Activated CD4-positive, alpha-beta T cell treated with anti-CD3 and anti-CD28 coated beads for 36 hours (primary cell): ENCODE measurements around the gene JAK1. TPM values are rescaled to one million over a fixed set of nuclear protein-coding genes. Genes with fewer than 3 reads are reported as not detected.

Source experiments
- ATAC-seq: fragments of 200-7000 bp; cut with Tn5 transposase; one replicate; pipeline ENCODE4 v1.10.0; 2021; ENCODE audit warnings: mild to moderate bottlenecking, moderate library complexity
- CTCF ChIA-PET: fragments of 350-600 bp; sonication (Branson Sonifier 250); formaldehyde crosslinking; loops from one replicate; lab custom pipeline; 2021; ENCODE audit warnings: antibody characterized with exemption; lab: Charles Lee
- POLR2A ChIA-PET: fragments of 350-600 bp; sonication (Branson Sonifier 250); formaldehyde crosslinking; loops from one replicate; lab custom pipeline; 2021; ENCODE audit warnings: antibody characterized with exemption, inconsistent platforms; lab: Charles Lee
- DNase-seq: peaks from one replicate; pipeline ENCODE4 v3.0.0-alpha.2; 2020
- H3K27ac Mint-ChIP-seq: one replicate; pipeline ENCODE4 v1.8.0; 2021; ENCODE audit warnings: mixed read lengths
- H3K27me3 Mint-ChIP-seq: one replicate; pipeline ENCODE4 v1.8.0; 2021; ENCODE audit warnings: mixed read lengths
- H3K36me3 Mint-ChIP-seq: one replicate; pipeline ENCODE4 v1.8.0; 2021; ENCODE audit warnings: low read depth, mixed read lengths
- H3K4me1 Mint-ChIP-seq: one replicate; pipeline ENCODE4 v1.8.0; 2021; ENCODE audit warnings: mixed read lengths
- H3K4me3 Mint-ChIP-seq: one replicate; pipeline ENCODE4 v1.8.0; 2021; ENCODE audit warnings: mild to moderate bottlenecking, moderate library complexity, mixed read lengths
- H3K9me3 Mint-ChIP-seq: one replicate; pipeline ENCODE4 v1.8.0; 2021; ENCODE audit warnings: low read depth, mixed read lengths
- intact Hi-C, 2 experiments: fragments of 100-400 bp; cut with DNase I in 1 of 2; cut with micrococcal nuclease in 1 of 2; formaldehyde crosslinking; loops; one replicate each; pipeline versions ENCODE4 v1.14.2 to v1.15.1; 2022 to 2024; cut with DNase I, micrococcal nuclease
- total RNA-seq, 2 experiments: library from RNA; stranded (reverse); gene quantifications; one replicate each; pipeline ENCODE4 v1.2.3, GENCODE V29; 2021

The JAK1 gene
- total RNA-seq, 2 experiments from 2014 or later, result 100 to 114 TPM

DNA sequence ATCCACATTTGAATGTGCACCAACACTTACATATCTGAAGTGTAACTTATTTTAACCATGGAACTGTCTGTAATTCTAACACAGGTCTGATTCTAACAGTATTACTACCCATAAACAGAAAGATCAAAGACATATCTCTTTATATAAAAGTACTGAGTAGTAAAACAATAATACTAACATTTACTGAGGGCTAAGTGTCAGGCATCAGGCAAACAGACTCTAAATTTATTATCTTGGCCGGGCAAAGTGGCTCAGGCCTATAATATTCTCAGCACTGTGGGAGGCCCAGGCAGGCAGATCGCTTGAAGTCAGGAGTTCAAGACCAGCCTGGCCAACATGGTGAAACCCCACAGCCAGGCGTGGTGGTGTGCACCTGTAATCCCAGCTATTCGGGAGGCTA, 85.9 kb downstream of the JAK1 start:
- Mint-ChIP-seq H3K27me3 (no peaks in the 10 kb centered on the region), H3K27ac (no peak overlapping the region), H3K9me3 (no peaks in the 10 kb centered on the region), H3K4me3 (no peak overlapping the region), H3K4me1 (peaks cover 71% of the 10 kb centered on the region), H3K36me3 (peaks cover 72% of the 10 kb centered on the region)
- intact Hi-C loops, result no loop called here
- DNase-seq (no peak), ATAC-seq (no peak)
- POLR2A ChIA-PET, result no interaction called here
- CTCF ChIA-PET, result interaction anchor here (1.2 to 1.4 kb wide), 2 partner anchors 13 to 19 kb away, joined by 3 to 4 read pairs; no protein-coding TSS in a partner anchor

DNA sequence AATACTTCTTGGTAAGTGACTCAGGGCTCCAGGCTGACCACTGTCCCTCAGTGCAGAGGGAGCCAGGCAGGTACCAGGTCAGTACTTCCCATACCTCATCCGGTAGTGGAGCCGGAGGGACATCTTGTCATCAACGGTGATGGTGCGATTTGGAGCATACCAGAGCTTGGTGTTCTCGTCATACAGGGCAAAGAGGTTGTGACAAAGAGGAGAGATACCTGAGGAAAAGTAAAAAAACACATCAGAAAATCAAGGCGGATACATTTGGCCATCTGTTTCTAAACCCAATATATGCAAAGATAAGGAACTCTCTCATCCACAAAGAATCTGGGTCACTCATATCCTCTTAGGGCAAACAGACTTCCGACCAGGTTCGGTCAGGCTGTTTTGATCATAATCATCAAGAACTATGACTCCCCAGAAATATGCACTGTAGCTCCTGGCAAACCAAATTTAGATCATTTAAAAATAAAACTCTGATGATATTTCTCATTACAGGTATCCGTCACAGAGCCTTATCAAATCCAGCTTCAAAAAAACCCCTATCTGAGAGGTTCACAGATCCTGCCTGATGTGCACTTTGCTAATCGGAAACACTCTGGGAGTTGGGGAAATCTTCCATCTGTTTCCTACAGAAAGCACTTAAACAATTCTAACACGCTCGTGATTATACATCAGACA, 87.3 kb downstream of the JAK1 start:
- Mint-ChIP-seq H3K4me1 (peaks cover 71% of the 10 kb centered on the region), H3K27me3 (no peaks in the 10 kb centered on the region), H3K9me3 (no peaks in the 10 kb centered on the region), H3K4me3 (no peak overlapping the region), H3K36me3 (peaks cover 67% of the 10 kb centered on the region), H3K27ac (no peak overlapping the region)
- ChIA-PET POLR2A (no interaction called here), CTCF (no interaction called here)
- ATAC-seq (no peak), DNase-seq (no peak)
- intact Hi-C loops, result loop anchor here in 1 of 2 experiments (5.0 kb wide), 1 partner anchor 83 kb away; no protein-coding TSS in a partner anchor

- ChIA-PET CTCF (interaction anchor here (0.6 to 2.0 kb wide), 10 partner anchors 15 to 197 kb away, joined by 3 to 7 read pairs (median 4); no protein-coding TSS in a partner anchor), POLR2A (interaction anchor here (0.6 to 1.6 kb wide), 3 partner anchors 16 to 83 kb away, joined by 3 to 4 read pairs (median 3); no protein-coding TSS in a partner anchor)
- no peaks in the 10 kb centered on the region for H3K9me3 Mint-ChIP-seq
- DNase-seq (no peak), ATAC-seq (no peak)
- peaks cover 67% of the 10 kb centered on the region for H3K4me1 Mint-ChIP-seq
- H3K4me3 Mint-ChIP-seq, result no peak overlapping the region
- intact Hi-C loops, result loop anchor here in 1 of 2 experiments (5.0 kb wide), 1 partner anchor 84 kb away; no protein-coding TSS in a partner anchor
- H3K27me3 Mint-ChIP-seq, result no peaks in the 10 kb centered on the region
- H3K27ac Mint-ChIP-seq, result no peak overlapping the region
- peaks cover 64% of the 10 kb centered on the region for H3K36me3 Mint-ChIP-seq
Measured at GRCh38 chr1:64878090-64878489, 88.3 kb downstream of the JAK1 start.

GRCh38 chr1:64877598-64877997, 88.8 kb downstream of the JAK1 start:
- POLR2A ChIA-PET, result interaction anchor here (0.6 to 1.6 kb wide), 4 partner anchors 17 to 84 kb away, joined by 3 to 4 read pairs (median 3); no protein-coding TSS in a partner anchor
- Mint-ChIP-seq H3K27me3 (no peaks in the 10 kb centered on the region), H3K36me3 (peaks cover 63% of the 10 kb centered on the region), H3K27ac (peak overlapping the region; percentile 43), H3K4me3 (no peak overlapping the region), H3K9me3 (no peaks in the 10 kb centered on the region), H3K4me1 (peaks cover 62% of the 10 kb centered on the region)
- CTCF ChIA-PET, result interaction anchor here (0.6 to 2.0 kb wide), 14 partner anchors 15 to 198 kb away, joined by 3 to 7 read pairs (median 4); no protein-coding TSS in a partner anchor
- ATAC-seq, result peak; percentile 11
- intact Hi-C loops, result loop anchor here (1.0 to 5.0 kb wide), 5 partner anchors 45 to 125 kb away; partner anchors contain the start of gene JAK1 (in 1 of the 2)
- no peak for DNase-seq

DNA sequence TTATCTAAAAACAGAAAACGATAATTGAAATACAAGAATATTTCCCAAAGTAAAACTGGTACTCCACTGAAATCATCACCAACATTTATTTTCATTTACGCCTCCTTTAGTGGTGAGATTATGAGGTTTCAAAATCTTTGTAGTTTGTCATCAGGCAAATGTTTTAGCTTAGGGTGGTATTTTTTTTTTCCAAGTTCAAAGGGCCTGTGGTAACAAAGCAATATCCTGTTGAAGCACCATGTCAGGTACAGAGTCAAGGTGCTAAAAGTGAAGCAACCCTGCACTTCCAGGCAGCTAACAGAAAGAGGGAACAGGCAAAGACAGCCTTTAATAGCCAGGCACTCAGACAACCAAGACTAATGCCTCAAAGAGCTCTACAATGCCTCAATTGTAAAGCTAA, 89.2 kb downstream of the JAK1 start:
- Mint-ChIP-seq H3K36me3 (peaks cover 66% of the 10 kb centered on the region), H3K27ac (peak overlapping the region; percentile 35), H3K4me1 (peaks cover 60% of the 10 kb centered on the region), H3K9me3 (no peaks in the 10 kb centered on the region), H3K27me3 (no peaks in the 10 kb centered on the region), H3K4me3 (peak overlapping the region; percentile 4)
- ATAC-seq (peak; percentile 88), DNase-seq (peak; percentile 43)
- ChIA-PET CTCF (interaction anchor here (0.8 to 2.0 kb wide), 13 partner anchors 16 to 198 kb away, joined by 3 to 7 read pairs (median 4); no protein-coding TSS in a partner anchor), POLR2A (interaction anchor here (0.6 to 1.6 kb wide), 3 partner anchors 17 to 75 kb away, joined by 3 read pairs; no protein-coding TSS in a partner anchor)
- intact Hi-C loops, result loop anchor here (1.0 to 5.0 kb wide), 5 partner anchors 46 to 126 kb away; partner anchors contain the start of gene JAK1 (in 1 of the 2)

DNA sequence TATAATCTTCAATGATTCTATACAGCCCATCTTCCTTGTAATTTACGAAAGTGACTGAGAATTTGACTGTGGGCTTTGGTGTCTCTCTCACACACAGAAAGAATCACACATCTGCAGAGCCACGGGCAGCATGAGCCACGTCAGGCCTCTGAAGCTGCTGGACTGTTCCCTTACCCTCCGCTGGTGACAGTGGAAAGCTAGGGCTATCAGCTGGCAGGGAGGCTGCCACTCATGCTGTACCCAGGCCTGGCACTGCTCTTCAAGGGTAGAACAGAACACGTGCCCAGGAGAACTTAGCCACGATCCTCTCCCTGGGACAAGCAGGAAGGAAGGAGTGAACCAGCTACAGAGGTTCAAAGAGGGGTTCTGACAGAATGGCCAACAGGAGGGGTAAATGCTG, 90.7 kb downstream of the JAK1 start:
- CTCF ChIA-PET, result interaction anchor here (0.5 kb wide), 1 partner anchor 42 kb away, joined by 3 read pairs; no protein-coding TSS in a partner anchor
- Mint-ChIP-seq H3K4me1 (peaks cover 50% of the 10 kb centered on the region), H3K4me3 (no peak overlapping the region), H3K9me3 (no peaks in the 10 kb centered on the region), H3K36me3 (peaks cover 71% of the 10 kb centered on the region), H3K27ac (no peak overlapping the region), H3K27me3 (no peaks in the 10 kb centered on the region)
- ATAC-seq, result no peak
- DNase-seq, result no peak
- intact Hi-C loops, result loop anchor here (2.0 to 5.0 kb wide), 3 partner anchors 47 to 127 kb away; no protein-coding TSS in a partner anchor
- POLR2A ChIA-PET, result no interaction called here

DNA sequence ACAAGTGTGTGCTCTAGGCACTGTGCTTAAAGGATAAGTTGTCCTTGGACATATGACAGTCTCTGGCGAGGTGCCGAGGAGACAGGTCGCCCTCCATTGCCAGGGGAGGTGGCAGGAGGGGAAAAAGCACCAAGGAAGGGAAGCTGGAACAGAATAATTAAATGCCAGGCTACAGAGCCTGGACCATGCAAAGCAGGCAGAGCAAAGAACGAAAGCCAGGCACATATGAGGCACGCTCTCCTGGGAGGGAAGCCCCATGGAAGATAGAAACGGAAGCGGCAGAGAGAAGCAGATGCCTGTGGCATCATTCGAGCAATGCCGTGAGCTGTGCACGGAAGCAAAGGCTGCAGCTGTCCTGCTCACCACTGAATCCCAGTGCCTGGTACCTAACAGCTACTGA, 91.2 kb downstream of the JAK1 start:
- POLR2A ChIA-PET, result no interaction called here
- peak overlapping the region; percentile 12 for H3K27ac Mint-ChIP-seq

GRCh38 chr1:64874666-64875065, 91.7 kb downstream of the JAK1 start:
- Mint-ChIP-seq H3K27ac (no peak overlapping the region), H3K9me3 (no peaks in the 10 kb centered on the region), H3K36me3 (peaks cover 68% of the 10 kb centered on the region), H3K27me3 (no peaks in the 10 kb centered on the region), H3K4me3 (no peak overlapping the region), H3K4me1 (peaks cover 49% of the 10 kb centered on the region)
- ChIA-PET CTCF (interaction anchor here (0.8 kb wide), 1 partner anchor 271 kb away, joined by 3 read pairs; no protein-coding TSS in a partner anchor), POLR2A (no interaction called here)
- ATAC-seq (no peak), DNase-seq (no peak)
- intact Hi-C loops, result loop anchor here in 1 of 2 experiments (5.0 kb wide), 2 partner anchors 88 to 168 kb away; no protein-coding TSS in a partner anchor

More for the DNA sequence above, 91.2 kb downstream of the JAK1 start:
- Mint-ChIP-seq H3K27me3 (no peaks in the 10 kb centered on the region), H3K4me3 (no peak overlapping the region), H3K9me3 (no peaks in the 10 kb centered on the region), H3K36me3 (peaks cover 67% of the 10 kb centered on the region), H3K4me1 (peaks cover 50% of the 10 kb centered on the region)
- CTCF ChIA-PET, result interaction anchor here (0.5 to 0.8 kb wide), 2 partner anchors 41 to 272 kb away, joined by 3 read pairs; no protein-coding TSS in a partner anchor
- intact Hi-C loops, result loop anchor here in 1 of 2 experiments (5.0 kb wide), 1 partner anchor 87 kb away; no protein-coding TSS in a partner anchor
- ATAC-seq (no peak), DNase-seq (no peak)

DNA sequence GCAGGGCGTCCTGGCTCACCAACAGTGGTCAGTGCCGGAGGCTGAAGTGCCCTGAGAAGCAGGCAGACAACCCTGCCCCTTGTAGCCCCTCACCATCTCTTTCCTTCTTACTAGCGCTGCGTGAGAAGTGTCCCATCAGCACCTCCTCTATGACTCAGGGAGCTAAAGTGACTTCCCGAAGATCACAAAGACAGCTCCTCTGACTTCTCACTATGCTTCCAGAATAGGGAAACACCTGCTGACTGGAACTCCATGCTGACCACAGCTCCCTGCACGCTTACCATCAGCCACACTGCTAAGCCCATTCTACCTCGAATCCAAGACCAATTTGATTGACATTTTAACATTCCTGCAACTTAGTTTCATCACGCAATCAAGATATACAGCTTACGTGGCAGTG, 92.8 kb downstream of the JAK1 start:
- no peaks in the 10 kb centered on the region for H3K9me3 Mint-ChIP-seq
- peaks cover 67% of the 10 kb centered on the region for H3K36me3 Mint-ChIP-seq
- CTCF ChIA-PET, result no interaction called here
- DNase-seq, result no peak
- no peaks in the 10 kb centered on the region for H3K27me3 Mint-ChIP-seq
- intact Hi-C loops, result loop anchor here in 1 of 2 experiments (5.0 kb wide), 1 partner anchor 169 kb away; no protein-coding TSS in a partner anchor
- POLR2A ChIA-PET, result no interaction called here
- H3K4me3 Mint-ChIP-seq, result no peak overlapping the region
- H3K4me1 Mint-ChIP-seq, result peaks cover 40% of the 10 kb centered on the region
- H3K27ac Mint-ChIP-seq, result no peak overlapping the region
- no peak for ATAC-seq

GRCh38 chr1:64872067-64872466, 94.3 kb downstream of the JAK1 start:
- H3K27ac Mint-ChIP-seq, result no peak overlapping the region
- ChIA-PET CTCF (no interaction called here), POLR2A (no interaction called here)
- intact Hi-C loops, result loop anchor here in 1 of 2 experiments (5.0 kb wide), 1 partner anchor 170 kb away; no protein-coding TSS in a partner anchor
- no peak overlapping the region for H3K4me3 Mint-ChIP-seq
- ATAC-seq (no peak), DNase-seq (no peak)
- H3K36me3 Mint-ChIP-seq, result peaks cover 55% of the 10 kb centered on the region
- no peaks in the 10 kb centered on the region for H3K9me3 Mint-ChIP-seq
- H3K4me1 Mint-ChIP-seq, result peaks cover 26% of the 10 kb centered on the region
- H3K27me3 Mint-ChIP-seq, result no peaks in the 10 kb centered on the region

DNA sequence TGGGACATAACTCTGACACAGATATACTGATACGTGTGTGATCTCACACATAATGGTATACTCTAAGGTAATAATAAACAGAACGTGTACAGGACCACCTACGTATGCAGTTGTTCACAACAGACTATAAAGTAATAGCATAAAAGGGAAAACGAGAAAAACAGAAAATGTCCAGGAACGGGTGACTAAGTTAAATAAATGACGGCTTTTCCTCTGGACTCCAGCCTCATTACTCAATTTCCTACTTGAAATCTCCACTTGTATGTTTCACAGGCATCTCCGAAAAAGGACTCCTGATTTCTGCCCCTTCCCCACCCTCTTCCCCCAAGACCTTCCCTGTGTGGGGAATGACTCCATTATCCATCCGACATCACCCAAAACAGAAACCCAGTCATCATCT, 95.1 kb downstream of the JAK1 start:
- ChIA-PET CTCF (no interaction called here), POLR2A (no interaction called here)
- H3K4me3 Mint-ChIP-seq, result no peak overlapping the region
- no peak for ATAC-seq
- H3K27ac Mint-ChIP-seq, result peak overlapping the region; percentile 4
- no peaks in the 10 kb centered on the region for H3K9me3 Mint-ChIP-seq
- intact Hi-C loops, result loop anchor here in 1 of 2 experiments (5.0 kb wide), 1 partner anchor 171 kb away; no protein-coding TSS in a partner anchor
- peaks cover 54% of the 10 kb centered on the region for H3K36me3 Mint-ChIP-seq
- no peaks in the 10 kb centered on the region for H3K27me3 Mint-ChIP-seq
- H3K4me1 Mint-ChIP-seq, result peaks cover 18% of the 10 kb centered on the region
- no peak for DNase-seq
